Transverse colon (tissue), 4 donors: ENCODE measurements around the gene GNG12. TPM values are rescaled to one million over a fixed set of nuclear protein-coding genes. Genes with fewer than 3 reads are reported as not detected.
A peak's percentile ranks its signal among the peaks of the same experiment; 100 is the strongest.

Experiments used
- DNase-seq: peaks from one replicate; pipeline ENCODE4 v3.0.0-alpha.2; 2019
- H3K27ac ChIP-seq, 4 donors: fragments of 200-600 bp; sonication (generic); 2 replicates each; pipeline ENCODE4 v1.5.1; 2016 to 2018; ENCODE audit warnings: inconsistent platforms in 4 of 4
- H3K27me3 ChIP-seq: fragments of 200-600 bp; sonication (generic); 2 replicates; pipeline ENCODE4 v1.5.1; 2017; ENCODE audit warnings: inconsistent platforms
- H3K36me3 ChIP-seq, 4 donors: fragments of 200-600 bp; sonication (generic); 2 replicates each; pipeline ENCODE4 v1.5.1; 2017 to 2019; ENCODE audit warnings: inconsistent platforms in 4 of 4
- H3K4me1 ChIP-seq, 4 donors: fragments of 200-600 bp; sonication (generic); 2 replicates each; pipeline ENCODE4 v1.5.1; 2017 to 2020; ENCODE audit warnings: inconsistent platforms in 4 of 4
- H3K4me3 ChIP-seq, 4 donors: fragments of 200-600 bp; sonication (generic); 1 replicate in 1 of 4; 2 replicates in 3 of 4; pipeline versions ENCODE4 v1.5.1 to v1.6.1; 2017 to 2019; ENCODE audit warnings: inconsistent platforms in 4 of 4
- H3K9me3 ChIP-seq, 2 donors: fragments of 200-600 bp; sonication (generic); 2 replicates each; pipeline ENCODE4 v1.5.1; 2017 to 2019; ENCODE audit warnings: inconsistent platforms in 2 of 2
- CTCF ChIP-seq, 5 experiments: fragments of 200-600 bp in 3 of 5; fragments of 450-650 bp in 2 of 5; sonication (generic) in 3 of 5; IDR thresholded peaks; 1 replicate in 2 of 5; 2 replicates in 3 of 5; pipeline ENCODE4 v1.5.1; 2016 to 2017; ENCODE audit warnings: antibody characterized with exemption in 5 of 5, inconsistent platforms in 3 of 5, mild to moderate bottlenecking in 2 of 5, moderate library complexity in 1 of 5
- EP300 ChIP-seq: sonication (generic); formaldehyde crosslinking; IDR thresholded peaks from one replicate; pipeline ENCODE4 v1.6.1; 2017; ENCODE audit warnings: antibody characterized with exemption, low read depth
- POLR2A ChIP-seq: fragments of 450-650 bp; IDR thresholded peaks from one replicate; pipeline ENCODE4 v1.6.1; 2016; ENCODE audit warnings: antibody characterized with exemption, mild to moderate bottlenecking, moderate library complexity
- POLR2AphosphoS5 ChIP-seq, 3 donors: sonication (generic); formaldehyde crosslinking; IDR thresholded peaks; one replicate each; pipeline ENCODE4 v1.6.1; 2016; ENCODE audit warnings: antibody characterized with exemption in 3 of 3
- WGBS, 2 donors: methylation state at CpG; one replicate each; pipeline ENCODE4 v1.1.5; 2018; ENCODE audit warnings: low coverage in 1 of 2; 5-methylcytosine and 5-hydroxymethylcytosine counted together
- in situ Hi-C, 4 donors: fragments of 200-750 bp; cut with MboI; loops; one replicate each; pipeline versions ENCODE4 v1.15.0 to v1.15.1; 2017; ENCODE audit warnings: low sequenced_read_pairs in 3 of 4, low pct_ligation_motif_present in 1 of 4, low pct_unique_long_range_greater_than_20kb in 1 of 4
- intact Hi-C: fragments of 100-400 bp; cut with DNase I; formaldehyde crosslinking; loops from one replicate; pipeline ENCODE4 v1.15.1; 2023; ENCODE audit warnings: low total_unique reads
- total RNA-seq, 4 donors: library from RNA; depleted of rRNA; stranded (reverse); fragments of >200 nt; gene quantifications; one replicate each; pipeline ENCODE4 v1.1.0, GENCODE V29; 2016

Gene GNG12
- total RNA-seq, 4 donors from 2014 or later: 19.1 to 180 (median 112) TPM

- in situ Hi-C loops: no loop called here
- intact Hi-C loops: no loop called here
- TF ChIP-seq POLR2AphosphoS5 (IDR thresholded peaks at IDR 0.05): no peak
- TF ChIP-seq POLR2A: no peak
- TF ChIP-seq CTCF (IDR thresholded peaks at IDR 0.05): no peak
- no peak for TF ChIP-seq EP300
- no peak for DNase-seq
- Histone ChIP-seq H3K27ac (peak overlapping the region; percentile 14 to 40 (median 29)), H3K9me3 (no peaks in the 10 kb centered on the region), H3K36me3 (no peaks in the 10 kb centered on the region), H3K27me3 (no peaks in the 10 kb centered on the region), H3K4me3 (no peak overlapping the region), H3K4me1 (peaks cover 0 to 32% (median 4%) of the 10 kb centered on the region in 4 donors)
- WGBS, 2 donors: 58 to 73% methylated on average over 2 to 3 of the region's 3 CpGs
Measured at GRCh38 chr1:67793562-67793961, 39.7 kb downstream of the GNG12 start.

- Histone ChIP-seq H3K4me1 (peaks cover 0 to 37% (median 4%) of the 10 kb centered on the region in 4 donors), H3K27me3 (no peaks in the 10 kb centered on the region), H3K4me3 (no peak overlapping the region), H3K36me3 (no peaks in the 10 kb centered on the region), H3K9me3 (no peaks in the 10 kb centered on the region), H3K27ac (peak overlapping the region in 2 of 4 donors; percentile 14 to 28)
- intact Hi-C loops: no loop called here
- WGBS, 2 donors: 61% methylated on average over 1 of the region's 1 CpG; no CpG with 5 or more reads in 1 of the 2 donors
- in situ Hi-C loops: no loop called here
- TF ChIP-seq CTCF (IDR thresholded peaks at IDR 0.05) (no peak), POLR2AphosphoS5 (IDR thresholded peaks at IDR 0.05) (no peak), EP300 (no peak), POLR2A (no peak)
- DNase-seq: no peak
Measured at GRCh38 chr1:67792741-67793458, 40.4 kb downstream of the GNG12 start.

GRCh38 chr1:67792103-67792502 lies 41.2 kb downstream of the GNG12 start:
- in situ Hi-C loops: no loop called here
- 74 to 75% methylated on average over 5 of the region's 5 CpGs for WGBS, 2 donors

GRCh38 chr1:67791686-67792085 lies 41.6 kb downstream of the GNG12 start:
- 77 to 83% methylated on average over 3 of the region's 3 CpGs for WGBS, 2 donors
- intact Hi-C loops: no loop called here
- H3K27ac ChIP-seq: peak overlapping the region in 3 of 4 donors; percentile 27 to 59 (median 28)

More at GRCh38 chr1:67792103-67792502, 41.2 kb downstream of the GNG12 start:
- intact Hi-C loops: no loop called here
- DNase-seq: no peak
- H3K36me3 ChIP-seq: no peaks in the 10 kb centered on the region
- H3K9me3 ChIP-seq: no peaks in the 10 kb centered on the region
- H3K27ac ChIP-seq: peak overlapping the region in 3 of 4 donors; percentile 27 to 59 (median 28)
- H3K4me1 ChIP-seq: peaks cover 0 to 37% (median 4%) of the 10 kb centered on the region in 4 donors
- no peaks in the 10 kb centered on the region for H3K27me3 ChIP-seq
- TF ChIP-seq POLR2AphosphoS5 (IDR thresholded peaks at IDR 0.05) (no peak), CTCF (IDR thresholded peaks at IDR 0.05) (no peak), EP300 (no peak), POLR2A (no peak)
- H3K4me3 ChIP-seq: no peak overlapping the region

More at GRCh38 chr1:67791686-67792085, 41.6 kb downstream of the GNG12 start:
- H3K36me3 ChIP-seq: no peaks in the 10 kb centered on the region
- no peaks in the 10 kb centered on the region for H3K27me3 ChIP-seq
- peaks cover 0 to 37% (median 4%) of the 10 kb centered on the region in 4 donors for H3K4me1 ChIP-seq
- TF ChIP-seq CTCF (IDR thresholded peaks at IDR 0.05) (no peak), POLR2AphosphoS5 (IDR thresholded peaks at IDR 0.05) (peak in 1 of 3 donors; percentile 37), EP300 (no peak)
- no peaks in the 10 kb centered on the region for H3K9me3 ChIP-seq
- in situ Hi-C loops: no loop called here
- H3K4me3 ChIP-seq: no peak overlapping the region
- no peak for DNase-seq
